Hematopoietic multipotent progenitor cell (in vitro differentiated cells): Measurements from ENCODE around the gene STN1. TPM values are rescaled to one million over a fixed set of nuclear protein-coding genes. Genes with fewer than 3 reads are reported as not detected.

Experiments
- DNase-seq, 3 donors: peaks; one replicate each; pipeline ENCODE4 v3.0.0-alpha.2; 2011 to 2015; ENCODE audit warnings: low read depth in 2 of 3, low spot score in 2 of 3
- total RNA-seq: library from RNA; depleted of rRNA; stranded (reverse); fragments of >200 nt; gene quantifications from one replicate; pipeline ENCODE4 v1.2.3, GENCODE V29; 2012

The STN1 gene
- total RNA-seq, 1 donor: 34.5 TPM

DNA sequence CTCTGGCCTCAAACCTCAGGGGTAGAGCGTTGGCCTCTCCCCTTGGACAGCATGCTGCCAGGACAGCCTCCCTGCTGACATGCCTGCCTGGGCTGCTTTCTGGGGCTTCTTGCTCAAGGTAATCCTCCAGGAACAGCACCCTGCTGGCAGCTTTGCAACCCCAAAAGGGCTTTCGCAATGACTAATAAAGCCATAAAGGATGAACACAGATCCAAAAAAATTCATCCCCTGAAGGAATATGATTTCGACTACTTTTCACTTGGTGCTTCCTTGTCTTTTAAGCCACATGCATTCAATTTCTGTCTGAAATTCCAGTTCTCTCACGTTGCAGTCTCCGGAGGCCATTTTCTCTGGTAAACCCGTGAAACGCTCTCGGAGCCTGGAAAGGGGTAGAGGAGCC is 47.5 kb downstream of the STN1 start:
- DNase-seq: no peak

DNA sequence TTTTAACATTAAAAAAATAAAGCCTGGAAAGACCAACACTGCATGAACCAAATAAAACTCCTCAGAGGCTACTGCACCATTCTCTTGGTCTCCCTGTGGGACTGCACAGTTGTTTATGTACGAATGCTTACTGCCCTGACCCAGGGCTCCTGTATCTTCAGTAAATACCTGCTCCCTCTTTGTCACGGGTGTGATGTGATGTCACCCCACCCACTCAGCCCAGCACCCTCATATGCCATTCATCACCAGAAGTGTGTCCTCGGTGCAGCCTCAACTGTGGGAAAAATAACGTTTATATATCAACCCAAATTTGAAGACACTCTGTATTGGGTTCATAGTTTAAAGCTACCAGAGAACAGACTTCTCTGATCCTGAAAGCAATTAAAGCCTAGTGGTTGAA is 48.6 kb downstream of the STN1 start:
- DNase-seq: no peak

DNA sequence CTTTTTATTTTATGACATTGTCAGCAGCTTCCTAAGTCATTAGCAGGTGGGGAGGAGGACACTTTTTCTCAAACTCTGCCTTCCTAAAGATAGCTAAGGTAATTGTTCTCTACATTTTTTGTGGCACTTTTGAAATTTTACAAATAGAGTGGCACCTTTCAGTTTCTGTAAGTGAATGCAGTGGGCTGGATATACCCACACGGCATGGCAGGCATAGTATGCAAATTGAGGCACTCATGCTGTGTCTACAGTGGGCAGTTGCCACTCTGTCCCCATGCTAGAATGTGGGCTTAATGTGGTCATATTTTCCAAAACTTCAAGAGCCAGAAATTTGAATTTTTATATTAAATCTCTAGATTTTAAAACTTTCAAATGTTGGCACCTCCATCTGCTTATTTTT is 49.8 kb downstream of the STN1 start:
- DNase-seq: no peak

- DNase-seq: no peak
Measured at GRCh38 chr10:103861505-103861904, 56.5 kb downstream of the STN1 start.

DNA sequence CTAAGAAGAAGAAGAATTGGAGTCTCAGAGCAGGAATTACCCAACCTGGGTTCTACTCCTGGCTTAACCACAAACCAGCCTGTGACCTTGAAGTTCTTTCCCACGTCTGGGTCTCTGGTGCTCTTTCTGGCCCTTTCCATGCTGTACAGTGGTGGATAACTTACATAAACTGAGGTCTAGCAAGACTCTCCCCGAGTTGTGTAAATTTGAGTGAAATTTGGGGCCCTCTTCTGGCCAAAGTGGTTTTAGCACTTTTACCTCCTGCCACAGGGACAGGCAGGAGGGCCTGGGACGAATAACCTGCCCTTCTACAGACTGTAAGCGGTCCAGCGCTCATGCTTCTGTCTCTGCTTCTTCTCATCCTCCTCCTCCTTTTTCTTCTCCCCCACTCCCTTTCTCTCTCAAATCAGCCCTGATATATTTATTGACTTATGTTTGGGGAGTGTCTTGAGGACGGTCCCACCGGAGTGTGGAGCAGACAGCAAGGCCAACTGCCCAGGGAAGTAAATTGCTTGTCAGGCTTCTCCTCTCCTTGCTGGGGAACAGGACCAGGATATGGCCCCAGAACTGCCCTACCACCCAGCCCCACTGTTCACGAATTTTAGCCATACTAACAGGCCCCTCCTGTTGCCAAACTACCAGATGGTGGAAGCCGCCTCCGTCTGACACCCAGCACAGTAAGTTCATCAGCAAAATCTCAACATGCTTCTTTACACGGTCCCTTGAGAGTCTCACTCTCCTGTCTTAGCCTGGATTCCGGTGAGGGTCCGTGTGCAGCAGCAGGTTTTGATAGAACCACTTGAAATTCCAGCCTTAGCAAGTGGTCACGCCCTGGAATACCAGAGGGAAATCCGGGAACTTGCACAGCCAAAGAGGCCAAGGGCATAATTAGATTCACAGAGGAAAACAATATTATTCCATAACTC is 58.6 kb downstream of the STN1 start:
- peak; percentile 19 to 75 (median 44) for DNase-seq

DNA sequence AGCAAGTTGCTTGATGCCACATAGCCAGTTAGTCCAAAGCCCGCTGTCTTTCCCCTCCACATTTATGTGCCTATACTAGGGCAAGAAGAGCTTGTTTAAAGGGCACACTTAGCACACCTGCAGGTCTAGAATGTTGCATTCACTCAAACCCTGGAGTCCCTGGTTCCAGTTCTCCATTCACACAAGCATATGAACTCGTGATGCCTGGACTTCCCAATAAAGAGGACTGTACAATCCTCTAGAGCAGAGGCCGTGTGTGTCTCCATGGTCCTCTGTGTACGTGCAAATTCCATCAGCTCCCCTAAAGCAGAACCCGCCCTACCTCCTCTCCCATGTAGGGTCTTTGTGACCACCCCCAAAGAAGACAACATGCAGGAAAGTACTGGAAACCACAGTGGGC is 59.6 kb downstream of the STN1 start:
- DNase-seq: no peak

- no peak for DNase-seq
Measured at GRCh38 chr10:103856797-103857170, 61.2 kb downstream of the STN1 start.

DNA sequence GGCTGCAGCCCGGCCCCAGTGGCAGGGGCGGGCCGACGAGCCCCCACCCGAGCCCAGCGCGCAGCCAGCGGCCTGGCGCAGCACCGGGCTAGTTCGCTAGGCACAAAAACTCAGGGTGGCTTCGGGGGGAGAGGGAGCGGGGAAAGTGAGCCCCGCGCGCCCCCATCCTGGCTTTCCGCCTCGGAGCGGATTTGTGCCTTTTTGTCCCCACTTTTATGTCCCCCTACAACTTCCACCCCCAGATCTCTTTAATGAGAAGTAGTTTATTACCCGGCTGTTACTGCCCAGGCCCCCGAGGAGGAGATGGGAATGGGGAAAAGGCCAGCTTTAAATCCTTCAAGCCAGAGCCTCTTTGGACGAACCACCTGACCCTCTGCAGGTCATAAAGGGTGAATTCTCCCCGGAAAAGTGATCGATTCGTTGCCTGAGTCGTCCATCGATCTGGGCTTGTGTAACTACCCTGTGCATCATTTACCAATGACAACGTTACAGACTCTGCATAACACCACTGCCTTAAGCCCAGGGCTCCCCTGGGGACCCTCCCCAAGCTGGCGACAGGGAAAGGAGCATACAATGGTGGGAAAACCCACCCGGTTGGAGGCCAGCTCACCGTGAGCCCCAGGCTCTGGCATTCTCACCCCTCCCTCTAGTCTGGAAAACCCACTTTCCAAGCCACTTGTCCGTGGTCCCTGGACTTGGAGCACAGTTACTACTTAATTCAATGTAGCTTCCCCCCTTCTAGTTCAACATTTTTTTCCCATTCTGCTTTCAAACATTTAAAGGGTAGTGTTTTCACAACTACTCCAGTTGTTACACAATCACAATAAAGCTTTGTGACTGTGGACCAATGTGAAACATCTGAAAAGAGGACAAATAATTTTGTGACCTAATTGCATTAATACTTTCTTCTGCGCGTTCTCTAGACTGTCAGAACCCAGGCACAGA is 61.9 kb downstream of the STN1 start:
- no peak for DNase-seq

DNA sequence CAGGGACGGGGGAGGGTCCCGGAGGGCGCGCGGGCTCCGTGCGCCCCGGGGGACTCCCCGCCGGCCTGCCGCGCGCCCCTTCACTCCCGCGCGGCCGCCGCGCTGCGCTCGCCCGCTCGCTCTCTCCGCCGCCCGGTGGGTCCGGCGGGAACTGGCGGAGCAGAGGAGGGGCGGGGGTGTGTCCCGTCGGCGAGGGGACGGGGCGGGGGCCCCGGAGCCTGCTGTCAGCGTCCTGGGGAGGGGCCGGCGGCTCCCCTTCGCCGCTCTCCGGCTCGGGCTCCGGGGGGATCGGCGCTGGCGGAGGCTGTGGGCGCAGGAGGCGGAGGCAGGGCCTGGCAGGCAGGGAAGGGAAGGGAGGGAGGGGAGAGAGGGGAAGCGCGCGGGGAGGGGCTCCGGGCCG is 62.6 kb downstream of the STN1 start, which contains the start of gene SH3PXD2A:
TSS of gene SH3PXD2A (minus strand) at position 153 of the 400 bp plus-strand sequence. CDS start 310 bp downstream, outside the sequence.
- DNase-seq: peak in 2 of 3 donors; percentile 50 to 55

GRCh38 chr10:103854686-103855391 is 63.1 kb downstream of the STN1 start:
- peak in 2 of 3 donors; percentile 19 to 25 for DNase-seq

- peak in 2 of 3 donors; percentile 26 to 35 for DNase-seq
Measured at GRCh38 chr10:103854265-103854685, 63.7 kb downstream of the STN1 start.

GRCh38 chr10:103853428-103854264 is 64.3 kb downstream of the STN1 start:
- no peak for DNase-seq

DNA sequence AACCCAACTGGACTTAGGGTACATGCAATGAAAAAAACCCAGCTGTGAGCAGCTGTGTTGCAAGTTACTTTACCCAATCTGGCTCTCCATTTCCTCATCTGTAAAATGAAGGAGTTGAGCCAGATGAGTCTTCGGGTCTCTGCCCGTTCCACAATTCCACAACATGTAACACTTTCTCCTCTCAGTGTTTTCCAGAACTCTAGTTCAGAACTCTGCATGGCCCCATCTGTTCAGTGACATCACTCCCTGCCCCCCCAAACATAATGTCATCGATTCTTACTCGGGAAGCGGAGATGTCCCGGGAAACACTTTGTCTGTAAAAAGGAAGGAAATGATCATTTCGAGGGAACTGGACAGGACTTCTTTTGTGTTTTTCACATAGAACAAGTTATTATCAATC is 65.1 kb downstream of the STN1 start:
- no peak for DNase-seq

- DNase-seq: no peak
Measured at GRCh38 chr10:103852189-103852711, 65.7 kb downstream of the STN1 start.

DNA sequence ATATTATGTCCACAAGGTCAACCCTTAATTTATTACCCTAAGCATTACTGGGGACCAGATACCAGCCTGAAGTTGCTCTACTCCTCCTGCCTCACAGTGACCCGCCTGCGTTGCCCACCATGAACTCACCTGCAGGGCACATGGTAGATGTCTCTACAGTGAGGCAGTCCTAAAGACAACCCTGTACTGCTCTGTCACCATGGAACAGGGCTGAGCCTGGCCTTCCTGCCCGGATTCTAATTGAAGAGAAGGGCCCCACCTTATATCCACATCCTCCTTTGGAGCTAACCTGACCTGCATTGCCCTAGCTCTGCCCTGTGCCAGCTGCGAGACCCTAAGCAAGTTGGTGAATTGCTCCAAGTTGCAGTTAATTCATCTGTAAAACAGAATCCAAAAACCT is 66.7 kb downstream of the STN1 start:
- no peak for DNase-seq

DNA sequence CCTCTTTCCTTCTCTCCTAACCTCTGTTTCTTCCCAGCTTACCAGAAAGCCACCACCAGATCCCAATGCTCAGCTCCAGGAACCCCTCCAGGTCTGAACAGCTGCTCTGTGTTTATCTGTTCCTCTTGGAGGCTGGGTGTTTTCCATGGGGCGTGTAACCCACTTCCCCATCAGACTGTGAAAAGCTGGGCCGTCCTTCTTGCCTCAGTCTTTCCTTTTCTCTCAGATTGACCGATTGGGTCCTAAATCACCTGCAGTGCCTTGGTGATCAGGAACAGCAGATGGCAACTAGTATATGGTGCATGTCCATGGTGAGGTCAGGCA is 67.5 kb downstream of the STN1 start:
- DNase-seq: no peak

GRCh38 chr10:103849880-103850571 is 68.0 kb downstream of the STN1 start:
- DNase-seq: no peak

DNA sequence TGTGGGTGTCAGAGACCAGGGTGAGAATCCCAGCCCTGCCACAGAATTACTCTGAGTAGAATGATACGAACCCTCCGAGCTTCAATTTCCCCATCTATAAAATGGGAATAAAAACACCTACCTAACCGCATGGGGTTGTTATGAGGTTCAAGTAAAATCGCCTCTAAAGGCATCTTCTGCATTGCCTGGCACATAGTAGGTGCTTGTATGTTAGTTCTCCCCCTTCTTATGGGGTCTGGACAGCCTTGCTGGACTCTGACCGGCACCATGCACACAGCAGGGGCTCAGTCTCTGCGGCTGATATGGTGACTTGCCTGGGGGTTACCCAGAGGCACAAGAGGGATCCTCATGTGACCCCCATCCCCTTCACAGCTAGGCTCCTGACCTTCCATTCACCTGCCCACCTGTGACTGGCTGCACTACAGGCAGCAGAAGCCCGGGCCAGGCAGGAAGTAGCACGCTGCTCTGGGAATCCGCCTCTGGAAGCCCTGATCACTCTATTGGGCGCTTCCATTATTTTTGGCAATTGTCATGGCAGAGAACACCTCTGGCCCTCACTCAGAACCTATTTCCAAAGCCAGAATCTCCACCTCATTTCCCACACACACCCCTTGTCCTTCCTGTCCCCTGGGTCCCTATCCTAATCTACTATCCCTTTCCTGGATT is 68.6 kb downstream of the STN1 start:
- no peak for DNase-seq
